Activated naive CD4-positive, alpha-beta T cell treated with anti-CD3 and anti-CD28 coated beads for 36 hours (primary cell): ENCODE data around the gene NDUFA11. TPM values are rescaled to one million over a fixed set of nuclear protein-coding genes. Genes with fewer than 3 reads are reported as not detected.

Experiments
- CTCF ChIA-PET: fragments of 350-600 bp; sonication (Branson Sonifier 250); formaldehyde crosslinking; loops from one replicate; lab custom pipeline; 2021; ENCODE audit warnings: antibody characterized with exemption; lab: Charles Lee
- DNase-seq: peaks from one replicate; pipeline ENCODE4 v3.0.0-alpha.2; 2020
- H3K27ac Mint-ChIP-seq: one replicate; pipeline ENCODE4 v1.8.0; 2021; ENCODE audit warnings: mild to moderate bottlenecking, mixed read lengths
- H3K27me3 Mint-ChIP-seq: one replicate; pipeline ENCODE4 v1.8.0; 2021; ENCODE audit warnings: low read depth, mixed read lengths
- H3K36me3 Mint-ChIP-seq: one replicate; pipeline ENCODE4 v1.8.0; 2021; ENCODE audit warnings: low read depth, mixed read lengths
- H3K4me1 Mint-ChIP-seq: one replicate; pipeline ENCODE4 v1.8.0; 2021; ENCODE audit warnings: low read depth, mixed read lengths
- H3K4me3 Mint-ChIP-seq: one replicate; pipeline ENCODE4 v1.8.0; 2021; ENCODE audit warnings: mild to moderate bottlenecking, moderate library complexity, mixed read lengths
- H3K9me3 Mint-ChIP-seq: one replicate; pipeline ENCODE4 v1.8.0; 2021; ENCODE audit warnings: mixed read lengths
- intact Hi-C: fragments of 100-400 bp; cut with micrococcal nuclease; formaldehyde crosslinking; loops from one replicate; pipeline ENCODE4 v1.15.1; 2023
- total RNA-seq, 2 experiments: library from RNA; stranded (reverse); gene quantifications; one replicate each; pipeline ENCODE4 v1.2.3, GENCODE V29; 2021

Gene NDUFA11
- total RNA-seq, 2 experiments from 2014 or later = 226 to 228 TPM

- Mint-ChIP-seq H3K27ac (no peak overlapping the region), H3K4me3 (no peak overlapping the region), H3K36me3 (peaks cover 27% of the 10 kb centered on the region), H3K27me3 (no peaks in the 10 kb centered on the region), H3K9me3 (no peaks in the 10 kb centered on the region), H3K4me1 (no peaks in the 10 kb centered on the region)
- intact Hi-C loops = no loop called here
- DNase-seq = no peak
- CTCF ChIA-PET = interaction anchor here (1.1 kb wide), 1 partner anchor 126 kb away, joined by 5 read pairs; no protein-coding TSS in a partner anchor
Measured at GRCh38 chr19:5929625-5930024, 26.0 kb upstream of the NDUFA11 start.

DNA sequence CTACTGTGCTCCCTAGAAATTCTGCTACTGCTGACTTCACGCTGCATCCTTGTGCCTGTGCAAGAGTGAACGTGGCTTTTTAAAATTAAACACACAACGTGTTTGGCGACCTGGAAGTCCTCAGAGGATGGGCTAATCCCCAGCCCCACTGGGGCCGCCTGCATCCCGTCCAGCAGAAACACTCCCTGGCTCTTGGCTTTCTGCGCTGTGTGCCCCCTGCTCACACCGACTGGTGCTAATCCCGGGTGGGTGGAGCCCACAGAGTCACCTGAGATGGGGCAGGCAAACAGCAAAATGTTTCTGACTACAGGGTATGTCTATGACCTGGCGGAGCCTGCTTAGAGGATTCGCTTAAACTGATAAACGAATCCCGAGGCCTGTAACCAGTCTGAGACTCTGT lies 25.6 kb upstream of the NDUFA11 start:
- no peaks in the 10 kb centered on the region for H3K27me3 Mint-ChIP-seq
- intact Hi-C loops = no loop called here
- CTCF ChIA-PET = no interaction called here
- no peaks in the 10 kb centered on the region for H3K9me3 Mint-ChIP-seq
- H3K4me1 Mint-ChIP-seq = no peaks in the 10 kb centered on the region
- H3K27ac Mint-ChIP-seq = no peak overlapping the region
- no peak overlapping the region for H3K4me3 Mint-ChIP-seq
- DNase-seq = no peak
- H3K36me3 Mint-ChIP-seq = peaks cover 27% of the 10 kb centered on the region

- no peak overlapping the region for H3K27ac Mint-ChIP-seq
- H3K4me1 Mint-ChIP-seq = no peaks in the 10 kb centered on the region
- intact Hi-C loops = no loop called here
- H3K4me3 Mint-ChIP-seq = no peak overlapping the region
- H3K36me3 Mint-ChIP-seq = peaks cover 34% of the 10 kb centered on the region
- no peaks in the 10 kb centered on the region for H3K9me3 Mint-ChIP-seq
- H3K27me3 Mint-ChIP-seq = no peaks in the 10 kb centered on the region
- no peak for DNase-seq
- CTCF ChIA-PET = no interaction called here
Measured at GRCh38 chr19:5927441-5927821, 23.8 kb upstream of the NDUFA11 start.

GRCh38 chr19:5926641-5927440 lies 23.3 kb upstream of the NDUFA11 start:
- intact Hi-C loops = no loop called here
- DNase-seq = no peak
- Mint-ChIP-seq H3K27me3 (no peaks in the 10 kb centered on the region), H3K9me3 (no peaks in the 10 kb centered on the region), H3K4me3 (no peak overlapping the region), H3K4me1 (no peaks in the 10 kb centered on the region), H3K27ac (no peak overlapping the region), H3K36me3 (peaks cover 38% of the 10 kb centered on the region)
- CTCF ChIA-PET = no interaction called here

DNA sequence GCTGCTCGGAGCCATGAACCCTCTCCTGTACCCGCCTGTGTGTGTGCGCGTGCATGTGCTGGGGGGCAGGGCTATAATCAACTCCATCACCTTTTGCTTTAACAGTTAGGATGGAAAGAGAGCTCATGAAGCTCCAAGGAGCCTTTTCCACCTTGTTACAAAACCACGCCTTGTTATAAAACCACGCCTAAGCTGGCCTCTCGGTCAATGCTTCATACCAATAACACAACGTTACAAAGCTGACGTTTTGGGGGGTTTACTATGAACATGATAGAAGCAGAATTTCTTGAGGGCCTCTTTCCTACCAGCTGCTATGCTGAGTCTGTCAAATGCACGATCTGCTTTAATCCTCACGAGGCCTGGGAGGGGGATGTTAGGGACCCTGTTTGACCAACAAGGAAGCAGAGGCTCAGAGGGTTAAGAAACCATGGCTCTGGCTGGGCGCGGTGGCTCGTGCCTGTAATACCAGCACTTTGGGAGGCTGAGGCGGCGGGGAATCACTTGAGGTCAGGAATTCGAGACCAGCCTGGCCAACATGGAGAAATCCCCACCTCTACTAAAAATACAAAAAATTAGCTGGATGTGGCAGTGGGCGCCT lies 22.3 kb upstream of the NDUFA11 start:
- no peak for DNase-seq
- Mint-ChIP-seq H3K27ac (no peak overlapping the region), H3K36me3 (peaks cover 40% of the 10 kb centered on the region), H3K9me3 (no peaks in the 10 kb centered on the region), H3K4me1 (no peaks in the 10 kb centered on the region), H3K27me3 (no peaks in the 10 kb centered on the region), H3K4me3 (no peak overlapping the region)
- CTCF ChIA-PET = interaction anchor here (0.8 kb wide), 1 partner anchor 63 kb away, joined by 3 read pairs; no protein-coding TSS in a partner anchor
- intact Hi-C loops = no loop called here

DNA sequence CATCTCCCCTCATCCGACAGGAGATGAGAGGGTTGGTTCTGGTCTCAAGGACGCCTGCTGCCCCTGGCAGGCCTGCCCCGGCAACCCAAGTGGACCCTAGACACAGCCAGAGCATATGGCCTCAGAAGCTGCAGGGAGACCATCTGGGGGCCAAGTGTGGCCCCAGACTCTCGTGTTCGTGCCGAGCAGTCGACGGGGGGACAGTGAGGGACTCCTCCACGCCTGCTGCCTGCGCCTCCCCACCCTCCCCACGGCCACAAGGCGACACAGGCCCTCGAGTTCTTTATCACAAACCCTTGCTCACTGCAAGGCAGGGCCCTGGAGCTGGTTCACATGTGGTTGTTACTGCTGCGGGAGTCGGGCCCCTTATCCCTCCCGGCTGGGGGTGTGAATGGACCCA lies 19.8 kb upstream of the NDUFA11 start:
- intact Hi-C loops = no loop called here
- CTCF ChIA-PET = no interaction called here

DNA sequence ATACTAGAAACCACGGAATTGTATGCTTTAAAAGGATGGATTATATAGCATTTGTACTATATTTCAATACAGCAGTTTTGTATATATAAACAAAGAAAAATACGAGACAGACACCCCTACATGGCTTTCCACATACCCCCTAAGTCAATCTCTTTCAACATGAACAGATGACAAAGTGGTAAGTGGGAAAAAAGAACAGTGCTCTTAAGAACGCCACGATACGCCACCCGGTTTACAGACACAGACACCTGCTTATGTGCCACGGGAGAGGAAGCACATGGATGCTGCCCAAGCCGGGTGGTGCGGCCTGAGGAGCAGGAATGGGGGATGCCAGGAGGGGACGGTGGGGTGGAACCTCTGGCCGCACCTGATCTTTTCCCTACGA lies 18.6 kb upstream of the NDUFA11 start:
- CTCF ChIA-PET = no interaction called here
- intact Hi-C loops = no loop called here
- no peak overlapping the region for H3K27ac Mint-ChIP-seq
- H3K27me3 Mint-ChIP-seq = no peaks in the 10 kb centered on the region
- no peak overlapping the region for H3K4me3 Mint-ChIP-seq
- H3K4me1 Mint-ChIP-seq = no peaks in the 10 kb centered on the region
- no peak for DNase-seq
- H3K36me3 Mint-ChIP-seq = peaks cover 26% of the 10 kb centered on the region
- no peaks in the 10 kb centered on the region for H3K9me3 Mint-ChIP-seq

More for the DNA sequence above, 19.8 kb upstream of the NDUFA11 start:
- H3K4me3 Mint-ChIP-seq = no peak overlapping the region
- no peaks in the 10 kb centered on the region for H3K9me3 Mint-ChIP-seq
- no peaks in the 10 kb centered on the region for H3K4me1 Mint-ChIP-seq
- no peaks in the 10 kb centered on the region for H3K27me3 Mint-ChIP-seq
- DNase-seq = no peak
- H3K27ac Mint-ChIP-seq = no peak overlapping the region
- H3K36me3 Mint-ChIP-seq = peaks cover 30% of the 10 kb centered on the region

GRCh38 chr19:5921516-5922160 lies 18.0 kb upstream of the NDUFA11 start:
- Mint-ChIP-seq H3K27ac (no peak overlapping the region), H3K4me3 (no peak overlapping the region), H3K4me1 (no peaks in the 10 kb centered on the region), H3K27me3 (no peaks in the 10 kb centered on the region), H3K9me3 (no peaks in the 10 kb centered on the region), H3K36me3 (peaks cover 29% of the 10 kb centered on the region)
- CTCF ChIA-PET = no interaction called here
- intact Hi-C loops = no loop called here
- DNase-seq = no peak

DNA sequence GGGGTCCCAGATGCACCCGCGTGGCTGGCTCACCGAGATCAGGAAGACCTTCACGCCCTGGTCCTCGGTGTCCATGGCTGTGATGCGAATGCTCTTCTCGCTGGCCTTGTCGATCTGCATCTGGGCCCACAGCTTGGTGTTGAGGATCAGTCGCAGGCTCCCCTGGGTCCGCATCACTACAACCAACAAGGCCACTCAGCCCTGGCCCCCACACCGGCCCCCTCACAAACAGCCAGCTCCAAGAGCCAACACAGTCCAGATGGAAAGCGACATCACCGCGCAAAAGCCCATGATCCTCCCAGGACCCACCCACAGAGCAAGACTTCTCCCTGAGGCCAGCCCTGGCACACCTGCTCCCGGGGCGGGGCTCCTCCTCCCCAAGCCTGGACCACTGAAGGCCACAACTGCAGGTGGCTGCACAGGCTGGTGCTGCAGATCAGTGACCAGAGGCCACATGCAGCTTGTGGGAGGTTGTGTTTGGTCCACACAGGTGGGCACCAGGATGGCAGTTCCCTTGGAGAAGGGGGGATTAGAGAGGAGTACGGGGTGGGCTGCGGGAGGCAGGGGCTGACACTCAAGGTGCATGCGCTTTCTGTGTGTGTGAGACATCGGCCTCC lies 15.0 kb upstream of the NDUFA11 start:
- H3K36me3 Mint-ChIP-seq = peaks cover 19% of the 10 kb centered on the region
- H3K9me3 Mint-ChIP-seq = no peaks in the 10 kb centered on the region
- CTCF ChIA-PET = no interaction called here
- intact Hi-C loops = no loop called here
- no peaks in the 10 kb centered on the region for H3K4me1 Mint-ChIP-seq
- no peaks in the 10 kb centered on the region for H3K27me3 Mint-ChIP-seq
- no peak overlapping the region for H3K27ac Mint-ChIP-seq
- DNase-seq = no peak
- H3K4me3 Mint-ChIP-seq = no peak overlapping the region

GRCh38 chr19:5917431-5918107 lies 14.0 kb upstream of the NDUFA11 start:
- CTCF ChIA-PET = no interaction called here
- Mint-ChIP-seq H3K27ac (no peak overlapping the region), H3K36me3 (peaks cover 13% of the 10 kb centered on the region), H3K9me3 (no peaks in the 10 kb centered on the region), H3K27me3 (no peaks in the 10 kb centered on the region), H3K4me3 (no peak overlapping the region), H3K4me1 (no peaks in the 10 kb centered on the region)
- no peak for DNase-seq
- intact Hi-C loops = no loop called here

DNA sequence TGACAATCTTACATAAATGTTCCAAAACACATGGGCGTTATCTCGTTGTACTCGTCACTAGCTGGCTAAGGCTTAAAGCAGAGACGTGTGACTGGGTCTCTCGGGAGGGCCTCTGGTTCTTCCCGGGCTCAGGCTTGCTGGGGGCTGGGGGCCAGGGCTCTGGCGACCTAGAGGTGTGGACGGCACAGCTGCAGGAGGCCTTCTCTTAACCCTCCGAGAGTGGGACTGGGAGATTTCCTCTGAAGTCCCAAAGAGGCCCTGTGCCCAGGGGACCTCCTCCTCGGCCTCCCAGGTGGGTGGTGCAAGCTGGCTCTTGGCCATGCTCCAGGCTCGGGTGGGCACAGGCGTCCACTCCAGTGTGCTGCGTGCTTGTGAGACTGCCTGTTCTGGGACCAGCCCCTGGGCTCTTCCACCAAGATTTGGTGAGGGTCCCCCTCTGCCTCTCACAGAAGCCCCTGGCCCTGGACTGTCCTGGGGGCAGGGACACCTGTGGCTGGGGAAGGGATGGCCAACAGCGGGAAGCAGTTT lies 12.7 kb upstream of the NDUFA11 start:
- no peak overlapping the region for H3K4me3 Mint-ChIP-seq
- CTCF ChIA-PET = no interaction called here
- intact Hi-C loops = no loop called here
- H3K27ac Mint-ChIP-seq = no peak overlapping the region
- H3K9me3 Mint-ChIP-seq = no peaks in the 10 kb centered on the region
- peaks cover 6% of the 10 kb centered on the region for H3K36me3 Mint-ChIP-seq
- DNase-seq = no peak
- no peaks in the 10 kb centered on the region for H3K4me1 Mint-ChIP-seq
- H3K27me3 Mint-ChIP-seq = no peaks in the 10 kb centered on the region

DNA sequence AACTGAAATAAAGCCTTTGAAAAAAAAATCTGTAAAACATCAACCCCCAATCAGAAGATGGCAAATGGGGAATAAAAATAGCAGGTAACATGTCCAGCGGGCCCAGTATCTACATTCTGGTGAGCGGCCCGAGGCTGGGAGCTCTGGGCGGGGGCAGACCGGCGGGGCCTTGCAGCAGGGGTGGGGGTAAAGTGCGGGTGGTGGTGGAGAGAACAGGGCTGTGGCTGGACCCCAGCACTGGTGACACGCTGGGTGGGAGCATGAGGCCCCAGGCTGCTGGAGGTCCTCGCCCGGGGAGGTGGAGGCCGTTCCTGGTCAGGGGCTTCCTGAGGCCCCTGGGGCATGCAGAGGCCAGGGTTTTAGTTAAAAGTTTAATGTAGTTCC lies 12.2 kb upstream of the NDUFA11 start:
- H3K27ac Mint-ChIP-seq = no peak overlapping the region
- CTCF ChIA-PET = no interaction called here
- no peak for DNase-seq
- H3K36me3 Mint-ChIP-seq = peaks cover 6% of the 10 kb centered on the region
- no peaks in the 10 kb centered on the region for H3K27me3 Mint-ChIP-seq
- no peak overlapping the region for H3K4me3 Mint-ChIP-seq
- H3K4me1 Mint-ChIP-seq = no peaks in the 10 kb centered on the region
- intact Hi-C loops = no loop called here
- no peaks in the 10 kb centered on the region for H3K9me3 Mint-ChIP-seq
